ENCODE data around the gene SMIM29. TPM values are rescaled to one million over a fixed set of nuclear protein-coding genes. Genes with fewer than 3 reads are reported as not detected.

Gene SMIM29
- total RNA-seq, 1 donor from 2014 or later, result 9.2 TPM

- TF ChIP-seq CTCF (IDR thresholded peaks at IDR 0.05), result no peak
- H3K4me3 ChIP-seq, result no peak overlapping the region
- H3K27me3 ChIP-seq, result no peaks in the 10 kb centered on the region
- no peak overlapping the region for H3K27ac ChIP-seq
- H3K9me3 ChIP-seq, result no peaks in the 10 kb centered on the region
- no peaks in the 10 kb centered on the region for H3K4me1 ChIP-seq
- DNase-seq (ENCODE audit: low spot score in 2 of 2), result no peak
- H3K36me3 ChIP-seq, result no peaks in the 10 kb centered on the region
- intact Hi-C loops (cut with DNase I), result no loop called here
Observed at GRCh38 chr6:34207695-34208443, 40.9 kb downstream of the SMIM29 start.

DNA sequence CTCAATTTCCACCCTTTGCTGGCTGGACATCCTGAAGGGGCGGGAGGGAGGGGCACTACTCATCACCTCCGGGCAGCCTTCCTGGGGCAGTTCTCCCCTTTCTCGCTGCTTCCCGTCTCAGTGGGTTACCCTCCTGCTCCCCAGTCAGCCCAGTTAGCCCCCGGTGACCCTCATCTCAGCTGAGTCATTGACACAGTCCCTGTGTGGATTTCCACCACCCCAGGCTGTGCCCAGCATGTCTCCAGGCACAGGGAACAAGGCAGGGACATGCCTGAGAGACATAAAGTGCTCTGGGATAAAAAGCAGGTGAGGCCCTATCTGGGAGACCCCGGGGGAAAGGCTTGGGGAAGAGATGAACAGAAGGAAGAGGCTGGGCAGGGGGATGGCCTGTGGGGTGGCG, 42.1 kb downstream of the SMIM29 start:
- intact Hi-C loops (cut with DNase I), result no loop called here
- no peaks in the 10 kb centered on the region for H3K27me3 ChIP-seq

DNA sequence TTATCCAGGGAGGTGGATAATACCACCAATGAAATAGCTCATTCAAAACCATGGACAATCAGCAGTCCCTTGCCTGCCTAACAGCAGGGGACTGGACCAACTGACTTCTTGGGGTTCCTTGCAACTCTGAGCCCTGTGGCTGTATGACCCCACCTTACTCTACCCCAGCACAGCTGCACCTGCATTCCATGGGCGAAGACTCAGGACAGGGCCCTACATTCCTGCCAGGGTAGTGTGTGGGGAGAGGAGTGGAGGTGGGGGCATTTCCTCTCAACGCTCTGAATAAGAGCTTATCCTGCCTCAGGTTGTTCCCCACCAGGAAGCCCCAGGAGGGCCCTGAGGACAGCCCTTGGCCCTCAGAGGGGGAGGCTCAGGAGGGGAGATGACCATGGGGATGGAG, 42.9 kb downstream of the SMIM29 start:
- no peaks in the 10 kb centered on the region for H3K27me3 ChIP-seq
- no peaks in the 10 kb centered on the region for H3K4me1 ChIP-seq
- no peaks in the 10 kb centered on the region for H3K9me3 ChIP-seq
- intact Hi-C loops (cut with DNase I), result no loop called here
- H3K36me3 ChIP-seq, result no peaks in the 10 kb centered on the region
- no peak for DNase-seq (ENCODE audit: low spot score in 2 of 2)
- TF ChIP-seq CTCF (IDR thresholded peaks at IDR 0.05), result no peak
- H3K27ac ChIP-seq, result no peak overlapping the region
- no peak overlapping the region for H3K4me3 ChIP-seq

More for the DNA sequence above, 42.1 kb downstream of the SMIM29 start:
- Histone ChIP-seq H3K27ac (no peak overlapping the region), H3K36me3 (no peaks in the 10 kb centered on the region), H3K4me1 (no peaks in the 10 kb centered on the region), H3K4me3 (no peak overlapping the region), H3K9me3 (no peaks in the 10 kb centered on the region)
- DNase-seq (ENCODE audit: low spot score in 2 of 2), result no peak
- no peak for TF ChIP-seq CTCF (IDR thresholded peaks at IDR 0.05)

- Histone ChIP-seq H3K27ac (no peak overlapping the region), H3K4me1 (no peaks in the 10 kb centered on the region), H3K27me3 (no peaks in the 10 kb centered on the region), H3K4me3 (no peak overlapping the region), H3K9me3 (no peaks in the 10 kb centered on the region), H3K36me3 (no peaks in the 10 kb centered on the region)
- intact Hi-C loops (cut with DNase I), result no loop called here
- DNase-seq (ENCODE audit: low spot score in 2 of 2), result no peak
- TF ChIP-seq CTCF (IDR thresholded peaks at IDR 0.05), result no peak
Observed at GRCh38 chr6:34205466-34205865, 43.3 kb downstream of the SMIM29 start.

DNA sequence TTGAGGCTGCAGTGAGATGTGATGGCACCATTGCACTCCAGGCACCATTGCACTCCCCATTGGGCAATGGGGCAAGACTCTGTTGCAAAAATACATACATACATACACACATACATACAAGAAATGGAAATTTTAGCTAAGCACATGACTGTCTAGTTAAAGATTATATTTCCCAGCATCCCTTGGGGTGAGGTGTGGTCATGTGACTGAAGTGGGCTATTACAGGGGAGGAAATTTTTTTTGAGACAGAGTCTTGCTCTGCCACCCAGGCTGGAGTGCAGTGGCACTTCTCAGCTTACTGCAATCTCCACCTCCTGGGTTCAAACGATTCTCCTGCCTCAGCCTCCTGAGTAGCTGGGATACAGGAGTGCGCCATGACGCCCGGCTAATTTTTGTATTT, 44.1 kb downstream of the SMIM29 start:
- H3K9me3 ChIP-seq, result no peaks in the 10 kb centered on the region
- H3K27ac ChIP-seq, result no peak overlapping the region
- intact Hi-C loops (cut with DNase I), result no loop called here

More for the DNA sequence above, 44.1 kb downstream of the SMIM29 start:
- no peaks in the 10 kb centered on the region for H3K27me3 ChIP-seq
- H3K4me1 ChIP-seq, result no peaks in the 10 kb centered on the region
- no peaks in the 10 kb centered on the region for H3K36me3 ChIP-seq
- no peak for DNase-seq (ENCODE audit: low spot score in 2 of 2)
- TF ChIP-seq CTCF (IDR thresholded peaks at IDR 0.05), result no peak
- H3K4me3 ChIP-seq, result no peak overlapping the region

All from ascending aorta (tissue), 2 donors.